ENCODE measurements around the gene IL17RB.

DNA sequence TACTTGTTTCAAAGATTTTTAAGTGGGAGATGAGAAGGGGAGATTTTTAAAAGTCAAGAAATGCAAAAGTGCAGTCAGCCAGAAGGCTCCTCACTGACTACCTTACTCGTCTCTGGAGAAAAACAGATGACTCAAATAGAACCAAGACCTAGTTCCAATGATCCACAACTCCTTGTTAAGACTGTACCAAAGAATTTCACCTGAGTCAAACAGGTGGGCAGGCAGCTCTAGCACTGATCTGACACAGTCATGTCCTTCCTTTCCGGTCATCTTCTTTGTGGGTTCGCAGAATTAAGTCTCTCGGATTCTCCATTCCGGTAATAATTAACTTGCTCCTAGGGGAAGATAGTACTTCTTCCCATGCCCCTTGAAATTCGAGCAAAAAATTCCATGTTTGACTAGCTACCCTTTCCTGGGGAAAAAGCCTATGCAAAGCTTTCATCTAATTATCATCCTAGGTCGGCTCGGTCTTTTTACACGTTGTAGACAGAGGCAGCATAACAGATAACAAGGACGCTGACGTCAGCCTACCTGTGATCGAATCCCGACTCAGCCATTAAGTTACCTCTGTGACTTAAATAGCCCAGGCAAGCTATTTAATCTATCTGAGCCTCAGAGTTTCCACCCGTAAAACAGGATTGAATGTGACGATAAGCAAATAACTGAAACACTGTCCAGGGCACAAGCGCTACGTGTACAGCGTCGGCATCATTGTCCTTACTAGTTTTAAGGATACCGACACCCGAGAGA is 44.5 kb downstream of the IL17RB start:
- no peak for TF ChIP-seq POLR2A (IDR thresholded peaks at IDR 0.05; ENCODE audit: low read length)
- no peak for TF ChIP-seq GATA1 (IDR thresholded peaks at IDR 0.05; ENCODE audit: low read depth, low read length)
